C4-2B (cell line): Measurements from ENCODE around the gene MACROH2A2.
"Not testable (repeated sequence)": the region's sequence is repeated elsewhere in the genome, so short reads cannot be mapped to it uniquely, and the experiment has no call there.

Experiments
- ZFX ChIP-seq: fragments of 450-650 bp; IDR thresholded peaks from 2 replicates; pipeline ENCODE4 v1.6.1; 2017
- TF ChIP-seq, protein P1 (sequence below): fragments of 450-650 bp; conservative IDR thresholded peaks from 2 replicates; pipeline ENCODE4 v1.5.1; 2017; ENCODE audit warnings: mild to moderate bottlenecking

DNA sequence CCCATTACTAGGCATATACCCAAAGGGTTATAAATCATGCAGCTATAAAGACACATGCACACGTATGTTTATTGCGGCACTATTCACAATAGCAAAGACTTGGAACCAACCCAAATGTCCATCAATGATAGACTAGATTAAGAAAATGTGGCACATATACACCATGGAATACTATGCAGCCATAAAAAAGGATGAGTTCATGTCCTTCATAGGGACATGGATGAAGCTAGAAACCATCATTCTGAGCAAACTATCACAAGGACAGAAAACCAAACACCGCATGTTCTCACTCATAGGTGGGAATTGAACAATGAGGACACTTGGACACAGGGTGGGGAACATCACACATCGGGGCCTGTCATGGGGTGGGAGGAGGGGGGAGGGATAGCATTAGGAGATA, 5.6 kb upstream of the MACROH2A2 start:
- TF ChIP-seq, protein P1, sequence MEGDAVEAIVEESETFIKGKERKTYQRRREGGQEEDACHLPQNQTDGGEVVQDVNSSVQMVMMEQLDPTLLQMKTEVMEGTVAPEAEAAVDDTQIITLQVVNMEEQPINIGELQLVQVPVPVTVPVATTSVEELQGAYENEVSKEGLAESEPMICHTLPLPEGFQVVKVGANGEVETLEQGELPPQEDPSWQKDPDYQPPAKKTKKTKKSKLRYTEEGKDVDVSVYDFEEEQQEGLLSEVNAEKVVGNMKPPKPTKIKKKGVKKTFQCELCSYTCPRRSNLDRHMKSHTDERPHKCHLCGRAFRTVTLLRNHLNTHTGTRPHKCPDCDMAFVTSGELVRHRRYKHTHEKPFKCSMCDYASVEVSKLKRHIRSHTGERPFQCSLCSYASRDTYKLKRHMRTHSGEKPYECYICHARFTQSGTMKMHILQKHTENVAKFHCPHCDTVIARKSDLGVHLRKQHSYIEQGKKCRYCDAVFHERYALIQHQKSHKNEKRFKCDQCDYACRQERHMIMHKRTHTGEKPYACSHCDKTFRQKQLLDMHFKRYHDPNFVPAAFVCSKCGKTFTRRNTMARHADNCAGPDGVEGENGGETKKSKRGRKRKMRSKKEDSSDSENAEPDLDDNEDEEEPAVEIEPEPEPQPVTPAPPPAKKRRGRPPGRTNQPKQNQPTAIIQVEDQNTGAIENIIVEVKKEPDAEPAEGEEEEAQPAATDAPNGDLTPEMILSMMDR = not testable (repeated sequence)
- not testable (repeated sequence) for TF ChIP-seq ZFX
